ENCODE measurements around the gene AREG.

- TF ChIP-seq CTCF (IDR thresholded peaks at IDR 0.05) (no peak), POLR2A (IDR thresholded peaks at IDR 0.05) (no peak)
These were observed 11.9 kb upstream of the AREG start for GRCh38 chr4:74433043-74433442.
